ENCODE results near the gene CNTN6. TPM values are rescaled to one million over a fixed set of nuclear protein-coding genes. Genes with fewer than 3 reads are reported as not detected.

CNTN6 gene
- total RNA-seq, 1 donor from 2014 or later: not detected

- Histone ChIP-seq H3K27me3 (ENCODE audit: control insufficient read depth, insufficient read depth, low read length) (no peaks in the 10 kb centered on the region), H3K4me3 (ENCODE audit: low read depth, low read length) (no peak overlapping the region), H3K36me3 (ENCODE audit: control insufficient read depth, insufficient read depth, low read length) (no peaks in the 10 kb centered on the region)
- FAIRE-seq: no peak
- no peak for TF ChIP-seq CTCF (IDR thresholded peaks at IDR 0.05; ENCODE audit: insufficient read depth, low read length, severe bottlenecking)
- no peak for DNase-seq (ENCODE audit: low read depth)
Measured at GRCh38 chr3:1355691-1356090, 262.9 kb downstream of the CNTN6 start.

- H3K4me3 ChIP-seq (ENCODE audit: low read depth, low read length): no peak overlapping the region
- H3K36me3 ChIP-seq (ENCODE audit: control insufficient read depth, insufficient read depth, low read length): no peaks in the 10 kb centered on the region
- no peaks in the 10 kb centered on the region for H3K27me3 ChIP-seq (ENCODE audit: control insufficient read depth, insufficient read depth, low read length)
- FAIRE-seq (no peak), DNase-seq (ENCODE audit: low read depth) (no peak)
- TF ChIP-seq CTCF (IDR thresholded peaks at IDR 0.05; ENCODE audit: insufficient read depth, low read length, severe bottlenecking): no peak
Measured at GRCh38 chr3:1356101-1356500, 263.3 kb downstream of the CNTN6 start.

GRCh38 chr3:1365528-1365927 is 272.7 kb downstream of the CNTN6 start:
- Histone ChIP-seq H3K4me3 (ENCODE audit: low read depth, low read length) (no peak overlapping the region), H3K36me3 (ENCODE audit: control insufficient read depth, insufficient read depth, low read length) (no peaks in the 10 kb centered on the region), H3K27me3 (ENCODE audit: control insufficient read depth, insufficient read depth, low read length) (no peaks in the 10 kb centered on the region)
- DNase-seq (ENCODE audit: low read depth) (no peak), FAIRE-seq (no peak)
- TF ChIP-seq CTCF (IDR thresholded peaks at IDR 0.05; ENCODE audit: insufficient read depth, low read length, severe bottlenecking): no peak

GRCh38 chr3:1374471-1374870 is 281.6 kb downstream of the CNTN6 start:
- no peaks in the 10 kb centered on the region for H3K36me3 ChIP-seq (ENCODE audit: control insufficient read depth, insufficient read depth, low read length)
- FAIRE-seq: no peak
- DNase-seq (ENCODE audit: low read depth): no peak
- no peak for TF ChIP-seq CTCF (IDR thresholded peaks at IDR 0.05; ENCODE audit: insufficient read depth, low read length, severe bottlenecking)
- H3K4me3 ChIP-seq (ENCODE audit: low read depth, low read length): no peak overlapping the region
- no peaks in the 10 kb centered on the region for H3K27me3 ChIP-seq (ENCODE audit: control insufficient read depth, insufficient read depth, low read length)

DNA sequence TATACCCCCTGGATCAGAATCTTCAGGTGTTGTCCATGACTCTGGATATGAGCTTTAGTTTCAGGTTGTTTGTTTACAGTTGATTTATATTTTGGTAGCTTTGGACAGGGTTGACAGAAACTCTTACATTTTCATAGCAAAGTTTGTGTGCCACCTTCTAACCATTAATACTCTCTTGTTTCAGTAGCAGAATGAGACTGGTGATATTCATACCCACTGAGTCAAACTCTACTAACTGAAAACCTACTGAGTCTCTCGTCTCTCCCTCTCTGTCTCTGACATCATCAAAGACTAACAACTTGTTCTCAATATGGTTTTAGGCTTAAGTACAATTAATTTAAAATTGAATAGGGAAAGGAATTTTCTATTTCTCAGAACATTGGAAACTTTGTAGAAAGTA is 282.3 kb downstream of the CNTN6 start:
- no peak for FAIRE-seq
- Histone ChIP-seq H3K36me3 (ENCODE audit: control insufficient read depth, insufficient read depth, low read length) (no peaks in the 10 kb centered on the region), H3K4me3 (ENCODE audit: low read depth, low read length) (no peak overlapping the region), H3K27me3 (ENCODE audit: control insufficient read depth, insufficient read depth, low read length) (no peaks in the 10 kb centered on the region)
- no peak for DNase-seq (ENCODE audit: low read depth)
- TF ChIP-seq CTCF (IDR thresholded peaks at IDR 0.05; ENCODE audit: insufficient read depth, low read length, severe bottlenecking): no peak

- Histone ChIP-seq H3K4me3 (ENCODE audit: low read depth, low read length) (no peak overlapping the region), H3K36me3 (ENCODE audit: control insufficient read depth, insufficient read depth, low read length) (no peaks in the 10 kb centered on the region), H3K27me3 (ENCODE audit: control insufficient read depth, insufficient read depth, low read length) (no peaks in the 10 kb centered on the region)
- TF ChIP-seq CTCF (IDR thresholded peaks at IDR 0.05; ENCODE audit: insufficient read depth, low read length, severe bottlenecking): no peak
- FAIRE-seq (no peak), DNase-seq (ENCODE audit: low read depth) (no peak)
Measured at GRCh38 chr3:1380926-1381646, 288.3 kb downstream of the CNTN6 start.
